Type B pancreatic cell (in vitro differentiated cells): Measurements from ENCODE around the gene C19orf12. TPM values are rescaled to one million over a fixed set of nuclear protein-coding genes. Genes with fewer than 3 reads are reported as not detected.
A peak's percentile ranks its signal among the peaks of the same experiment; 100 is the strongest.

ENCODE experiments used
- DNase-seq: peaks from one replicate; pipeline ENCODE4 v3.0.0; 2021; ENCODE audit warnings: mixed read lengths; ENCODE audit not compliant: unreplicated experiment; ENCODE audit errors: extremely low spot score
- H3K27ac Mint-ChIP-seq: 2 replicates; pipeline ENCODE4 v1.8.0; 2021; ENCODE audit warnings: mild to moderate bottlenecking, mixed read lengths
- H3K27me3 Mint-ChIP-seq: 2 replicates; pipeline ENCODE4 v1.8.0; 2021; ENCODE audit warnings: mixed read lengths
- H3K36me3 Mint-ChIP-seq: 2 replicates; pipeline ENCODE4 v1.8.0; 2021; ENCODE audit warnings: mixed read lengths
- H3K4me1 Mint-ChIP-seq: one replicate; pipeline ENCODE4 v1.8.0; 2021; ENCODE audit warnings: mixed read lengths; ENCODE audit not compliant: unreplicated experiment
- H3K4me3 Mint-ChIP-seq: 2 replicates; pipeline ENCODE4 v1.8.0; 2021; ENCODE audit warnings: mild to moderate bottlenecking, mixed read lengths
- H3K9me3 Mint-ChIP-seq: 2 replicates; pipeline ENCODE4 v1.8.0; 2021; ENCODE audit warnings: mixed read lengths
- CTCF ChIP-seq: fragments of 200-600 bp; sonication (generic); conservative IDR thresholded peaks from 2 replicates; pipeline ENCODE4 v1.5.0; 2021; ENCODE audit warnings: antibody characterized with exemption, mild to moderate bottlenecking
- total RNA-seq: library from RNA; stranded (reverse); gene quantifications from 2 replicates; pipeline ENCODE4 v1.2.1, GENCODE V29; 2021; ENCODE audit warnings: low replicate concordance

Gene C19orf12
- total RNA-seq, 1 donor from 2014 or later = 23.9 TPM

- Mint-ChIP-seq H3K4me1 (peaks cover 23% of the 10 kb centered on the region), H3K36me3 (peaks cover 3% of the 10 kb centered on the region), H3K27ac (peak within 1 kb of the TSS; percentile 86), H3K4me3 (peak within 1 kb of the TSS; percentile 87), H3K9me3 (no peaks in the 10 kb centered on the region), H3K27me3 (no peaks in the 10 kb centered on the region)
- no peak for TF ChIP-seq CTCF
- peak; percentile 90 for DNase-seq
Observed at GRCh38 chr19:29665215-29665825, 49.7 kb downstream of the C19orf12 start, which contains the start of gene PLEKHF1. TSS of gene PLEKHF1 (plus strand) at chr19:29665461. CDS start at chr19:29673840, 8,379 bp downstream.

- Mint-ChIP-seq H3K36me3 (no peaks in the 10 kb centered on the region), H3K9me3 (no peaks in the 10 kb centered on the region), H3K27ac (peak overlapping the region; percentile 86), H3K27me3 (no peaks in the 10 kb centered on the region), H3K4me3 (peak overlapping the region; percentile 87), H3K4me1 (peaks cover 22% of the 10 kb centered on the region)
- no peak for DNase-seq
- TF ChIP-seq CTCF = no peak
Observed at GRCh38 chr19:29664753-29665214, 50.3 kb downstream of the C19orf12 start.

- no peak for DNase-seq
- Mint-ChIP-seq H3K4me3 (peak overlapping the region; percentile 87), H3K9me3 (no peaks in the 10 kb centered on the region), H3K36me3 (no peaks in the 10 kb centered on the region), H3K4me1 (peaks cover 19% of the 10 kb centered on the region), H3K27ac (peak overlapping the region; percentile 86), H3K27me3 (no peaks in the 10 kb centered on the region)
- no peak for TF ChIP-seq CTCF
Observed at GRCh38 chr19:29663861-29664752, 51.0 kb downstream of the C19orf12 start.

- H3K9me3 Mint-ChIP-seq = no peaks in the 10 kb centered on the region
- no peaks in the 10 kb centered on the region for H3K27me3 Mint-ChIP-seq
- no peaks in the 10 kb centered on the region for H3K36me3 Mint-ChIP-seq
- H3K4me1 Mint-ChIP-seq = peaks cover 19% of the 10 kb centered on the region
- DNase-seq = no peak
- H3K4me3 Mint-ChIP-seq = peak overlapping the region; percentile 58
- peak overlapping the region; percentile 51 for H3K27ac Mint-ChIP-seq
- no peak for TF ChIP-seq CTCF
Observed at GRCh38 chr19:29662604-29663404, 52.3 kb downstream of the C19orf12 start.

GRCh38 chr19:29662278-29662603 is 52.8 kb downstream of the C19orf12 start:
- TF ChIP-seq CTCF = no peak
- H3K4me3 Mint-ChIP-seq = peak overlapping the region; percentile 24
- H3K36me3 Mint-ChIP-seq = no peaks in the 10 kb centered on the region
- peak overlapping the region; percentile 51 for H3K27ac Mint-ChIP-seq
- no peaks in the 10 kb centered on the region for H3K9me3 Mint-ChIP-seq
- peaks cover 18% of the 10 kb centered on the region for H3K4me1 Mint-ChIP-seq
- H3K27me3 Mint-ChIP-seq = no peaks in the 10 kb centered on the region
- DNase-seq = no peak
